HCT116 (cell line): Measurements from ENCODE around the gene PUM1. TPM values are rescaled to one million over a fixed set of nuclear protein-coding genes. Genes with fewer than 3 reads are reported as not detected.

ENCODE experiments used
- ATAC-seq: fragments of 200-7000 bp; cut with Tn5 transposase; 2 replicates; pipeline ENCODE4 v1.9.1; 2020; ENCODE audit warnings: mild to moderate bottlenecking, moderate library complexity
- BruUV-seq: library from RNA; stranded (reverse); fragments of 400-500 nt; replicated peaks from 2 replicates; lab custom pipeline; 2021; lab: Mats Ljungman, UMichigan
- CTCF ChIA-PET: fragments of 300-600 bp; sonication (Branson Sonifier 250); formaldehyde crosslinking; loops from one replicate; lab custom pipeline; 2021; ENCODE audit warnings: antibody characterized with exemption; lab: Charles Lee
- POLR2A ChIA-PET: fragments of 300-600, 350-600 bp; sonication (Branson Sonifier 250); formaldehyde crosslinking; loops from one replicate; lab custom pipeline; 2021; ENCODE audit warnings: antibody characterized with exemption; lab: Charles Lee
- RAD21 ChIA-PET, 2 experiments: fragments of 300-600 bp; sonication (Branson Sonifier 250); formaldehyde crosslinking; loops; one replicate each; lab custom pipeline; 2023; ENCODE audit warnings: low total read pairs in 2 of 2; ENCODE audit not compliant: uncharacterized antibody in 2 of 2, unreplicated experiment in 2 of 2, low non-redundant PET in 1 of 2; lab: Charles Lee
- DNase-seq: peaks from one replicate; pipeline ENCODE4 v3.0.0-alpha.2; 2010; ENCODE audit warnings: low read depth, low spot score
- H2AFZ ChIP-seq: fragments of 200-600 bp; shearing (Covaris generic), sonication (generic); 2 replicates; pipeline ENCODE4 v1.6.1; 2017; ENCODE audit warnings: low read depth, mixed run types, mixed read lengths, antibody characterized with exemption, low read length; ENCODE audit not compliant: poor library complexity, severe bottlenecking
- H3K27ac ChIP-seq: 2 replicates; pipeline ENCODE4 v1.5.1; 2012; ENCODE audit warnings: low read depth, low read length
- H3K27me3 ChIP-seq: fragments of 200-600 bp; sonication (generic); 2 replicates; pipeline ENCODE4 v1.6.1; 2016; ENCODE audit warnings: mixed run types, low read length, mixed read lengths; ENCODE audit not compliant: insufficient read depth
- H3K36me3 ChIP-seq, 2 experiments: fragments of 200-500 bp in 1 of 2; fragments of 200-600 bp in 1 of 2; sonication (Bioruptor generic) in 1 of 2; sonication (generic) in 1 of 2; 2 replicates each; pipeline versions ENCODE4 v1.5.1 to v1.6.1; 2014 to 2016; ENCODE audit warnings: low read length in 2 of 2, inconsistent platforms in 1 of 2, mixed read lengths in 1 of 2, mixed run types in 1 of 2; ENCODE audit not compliant: insufficient read depth in 2 of 2, control insufficient read depth in 1 of 2
- H3K4me1 ChIP-seq, 2 experiments: fragments of 200-600 bp in 1 of 2; sonication (generic) in 1 of 2; 2 replicates each; pipeline versions ENCODE4 v1.5.1 to v1.6.1; 2012 to 2017; ENCODE audit warnings: low read length in 2 of 2, inconsistent platforms in 1 of 2, mild to moderate bottlenecking in 1 of 2, mixed read lengths in 1 of 2, mixed run types in 1 of 2, moderate library complexity in 1 of 2; ENCODE audit not compliant: insufficient read depth in 2 of 2, control insufficient read depth in 1 of 2
- H3K4me2 ChIP-seq: fragments of 200-600 bp; sonication (generic); 2 replicates; pipeline ENCODE4 v1.6.1; 2017; ENCODE audit warnings: mixed run types, low read length, mixed read lengths
- H3K4me3 ChIP-seq, 2 experiments: fragments of 200-600 bp in 1 of 2; sonication (generic) in 1 of 2; replicated peaks in 1 of 2; 2 replicates each; pipeline ENCODE4 v1.5.1; 2011 to 2016; ENCODE audit warnings: low read length in 2 of 2, control low read depth in 1 of 2, low read depth in 1 of 2, mild to moderate bottlenecking in 1 of 2, mixed read lengths in 1 of 2, mixed run types in 1 of 2
- H3K79me2 ChIP-seq: fragments of 200-600 bp; sonication (generic); 2 replicates; pipeline ENCODE4 v1.6.1; 2017; ENCODE audit warnings: mild to moderate bottlenecking, mixed run types, low read length, moderate library complexity, mixed read lengths; ENCODE audit not compliant: insufficient read depth
- H3K9ac ChIP-seq: fragments of 200-600 bp; sonication (generic); 2 replicates; pipeline ENCODE4 v1.6.1; 2016; ENCODE audit warnings: low read length, mixed read lengths
- H3K9me2 ChIP-seq: fragments of 200-600 bp; sonication (generic), shearing (Covaris generic); 2 replicates; pipeline ENCODE4 v1.6.1; 2017; ENCODE audit warnings: mixed run types, mild to moderate bottlenecking, moderate library complexity; ENCODE audit not compliant: insufficient read depth
- H3K9me3 ChIP-seq, 2 experiments: fragments of 200-500 bp in 1 of 2; fragments of 200-600 bp in 1 of 2; sonication (Bioruptor generic) in 1 of 2; sonication (generic) in 1 of 2; 2 replicates each; pipeline ENCODE4 v1.6.1; 2014 to 2017; ENCODE audit warnings: low read length in 2 of 2, mixed read lengths in 2 of 2, inconsistent platforms in 1 of 2, low read depth in 1 of 2, mild to moderate bottlenecking in 1 of 2, mixed run types in 1 of 2, moderate library complexity in 1 of 2; ENCODE audit not compliant: control insufficient read depth in 1 of 2, insufficient read depth in 1 of 2
- H4K20me1 ChIP-seq: fragments of 200-600 bp; sonication (generic), shearing (Covaris generic); 2 replicates; pipeline ENCODE4 v1.6.1; 2017; ENCODE audit warnings: mixed run types, mild to moderate bottlenecking, moderate library complexity; ENCODE audit not compliant: insufficient read depth
- ATF3 ChIP-seq: IDR thresholded peaks from 2 replicates; pipeline ENCODE4 v1.6.1; 2012
- CEBPB ChIP-seq: IDR thresholded peaks from 2 replicates; pipeline ENCODE4 v1.6.1; 2012; ENCODE audit warnings: low read depth
- ELF1 ChIP-seq: IDR thresholded peaks from 2 replicates; pipeline ENCODE4 v1.6.1; 2012; ENCODE audit warnings: low read depth, borderline replicate concordance
- EZH2 ChIP-seq: fragments of 200-600 bp; sonication (generic); IDR thresholded peaks from 2 replicates; pipeline ENCODE4 v1.6.1; 2017; ENCODE audit warnings: antibody characterized with exemption, mixed run types
- EZH2phosphoT487 ChIP-seq: fragments of 200-600 bp; IDR thresholded peaks from 2 replicates; pipeline ENCODE4 v1.6.1; 2018; ENCODE audit warnings: antibody characterized with exemption, borderline replicate concordance
- JUND ChIP-seq: IDR thresholded peaks from 2 replicates; pipeline ENCODE4 v1.6.1; 2012
- MAX ChIP-seq: IDR thresholded peaks from 2 replicates; pipeline ENCODE4 v1.6.1; 2012
- POLR2A ChIP-seq: IDR thresholded peaks from 2 replicates; pipeline ENCODE4 v1.7.0; 2011; ENCODE audit warnings: borderline replicate concordance; ENCODE audit not compliant: insufficient read depth, insufficient read length; ENCODE audit errors: extremely low read depth
- POLR2AphosphoS5 ChIP-seq: IDR thresholded peaks from 2 replicates; pipeline ENCODE4 v1.6.1; 2011; ENCODE audit warnings: mild to moderate bottlenecking, low read depth, low read length, moderate library complexity
- RAD21 ChIP-seq: IDR thresholded peaks from 2 replicates; pipeline ENCODE4 v1.6.1; 2012; ENCODE audit warnings: low read depth, mild to moderate bottlenecking
- REST ChIP-seq: IDR thresholded peaks from 2 replicates; pipeline ENCODE4 v1.6.1; 2012; ENCODE audit warnings: low read depth
- SIN3A ChIP-seq: IDR thresholded peaks from 2 replicates; pipeline ENCODE4 v1.6.1; 2012; ENCODE audit warnings: low read depth
- SP1 ChIP-seq: IDR thresholded peaks from 2 replicates; pipeline ENCODE4 v1.6.1; 2012; ENCODE audit warnings: low read depth
- SRF ChIP-seq: IDR thresholded peaks from 2 replicates; pipeline ENCODE4 v1.6.1; 2012; ENCODE audit warnings: low read depth
- TCF7L2 ChIP-seq: IDR thresholded peaks from 2 replicates; pipeline ENCODE4 v1.7.0; 2011; ENCODE audit warnings: borderline replicate concordance, inconsistent platforms; ENCODE audit not compliant: insufficient read depth, insufficient read length; ENCODE audit errors: extremely low read depth
- YY1 ChIP-seq: IDR thresholded peaks from 2 replicates; pipeline ENCODE4 v1.6.1; 2011; ENCODE audit warnings: low read length, low read depth, moderate library complexity, mild to moderate bottlenecking; ENCODE audit not compliant: insufficient replicate concordance; ENCODE audit errors: extremely low read depth
- ZBTB33 ChIP-seq: IDR thresholded peaks from 2 replicates; pipeline ENCODE4 v1.6.1; 2011; ENCODE audit warnings: mild to moderate bottlenecking, low read length, moderate library complexity; ENCODE audit not compliant: insufficient replicate concordance; ENCODE audit errors: extremely low read depth
- ZNF274 ChIP-seq: fragments of 200-500 bp; sonication (Bioruptor generic); IDR thresholded peaks from 2 replicates; pipeline ENCODE4 v1.6.1; 2014; ENCODE audit warnings: mild to moderate bottlenecking, low read depth, low read length, inconsistent platforms
- intact Hi-C: fragments of 100-400 bp; cut with micrococcal nuclease; formaldehyde crosslinking; loops from 2 replicates; pipeline ENCODE4 v1.10.0; 2022
- total RNA-seq: library from RNA; stranded (reverse); gene quantifications from one replicate; pipeline ENCODE4 v1.2.1, GENCODE V29; 2021; ENCODE audit not compliant: unreplicated experiment

Gene PUM1
- total RNA-seq, 1 experiment from 2014 or later = 113 TPM

GRCh38 chr1:31010086-31010989, 55.2 kb downstream of the PUM1 start:
- CTCF ChIA-PET = interaction anchor here (0.6 kb wide), 1 partner anchor 14 kb away, joined by 3 read pairs; no protein-coding TSS in a partner anchor
- H3K9me2 ChIP-seq = no peaks in the 10 kb centered on the region
- H2AFZ ChIP-seq = no peak overlapping the region
- no peaks in the 10 kb centered on the region for H3K9me3 ChIP-seq
- no peak overlapping the region for H3K9ac ChIP-seq
- no TSS peak for BruUV-seq
- H3K4me3 ChIP-seq = no peak overlapping the region
- H3K4me2 ChIP-seq = no peak overlapping the region
- 0 out of 2 replicates have a peak, but pooled peaks have one; percentile 9 for ATAC-seq
- H3K4me1 ChIP-seq = peaks cover 3 to 12% of the 10 kb centered on the region in 2 experiments; a peak in 1 of 4 replicates
- RAD21 ChIA-PET = no interaction called here
- peaks cover 6 to 10% of the 10 kb centered on the region in 2 experiments; a peak in 3 of 4 replicates for H3K36me3 ChIP-seq
- POLR2A ChIA-PET = no interaction called here
- peaks cover 64% of the 10 kb centered on the region; the same call in 1 of the 2 replicates for H4K20me1 ChIP-seq
- no peak for DNase-seq
- TF ChIP-seq SP1 (no peak), SIN3A (no peak), RAD21 (no peak), CEBPB (no peak), SRF (no peak), EZH2phosphoT487 (no peak), MAX (no peak), ZBTB33 (no peak), REST (no peak), EZH2 (no peak), ATF3 (no peak), ELF1 (no peak), ZNF274 (no peak), POLR2AphosphoS5 (no peak), POLR2A (no peak), YY1 (no peak), TCF7L2 (no peak), JUND (no peak)
- intact Hi-C loops = no loop called here
- no peaks in the 10 kb centered on the region for H3K27me3 ChIP-seq
- no peak overlapping the region for H3K27ac ChIP-seq
- H3K79me2 ChIP-seq = peaks cover 100% of the 10 kb centered on the region
